ENCODE measurements around the gene RNF34. TPM values are rescaled to one million over a fixed set of nuclear protein-coding genes. Genes with fewer than 3 reads are reported as not detected.

RNF34 gene
- total and polyA plus RNA-seq, 2 donors (not counting 3 experiments of a cell fraction or from before 2014, with no cell fraction given): 37.6 to 51.1 TPM

GRCh38 chr12:121357331-121357730, 42.6 kb upstream of the RNF34 start:
- H3K9me3 ChIP-seq (replicated peaks; ENCODE audit: control insufficient read depth, insufficient read depth, low read length): no peaks in the 10 kb centered on the region
- peaks cover 0 to 2% of the 10 kb centered on the region in 2 experiments for H3K27me3 ChIP-seq (ENCODE audit: control insufficient read depth in 2 of 2, insufficient read depth in 2 of 2, low read length in 2 of 2)
- intact Hi-C loops (cut with micrococcal nuclease): no loop called here
- no peaks in the 10 kb centered on the region for H4K20me1 ChIP-seq (replicated peaks; ENCODE audit: control insufficient read depth, extremely low read depth, insufficient read depth, low read length)
- FAIRE-seq (no peak), DNase-seq (ENCODE audit: low read depth, low spot score) (no peak)
- no peaks in the 10 kb centered on the region for H3K9me1 ChIP-seq (replicated peaks; ENCODE audit: control insufficient read depth, extremely low read depth, insufficient read depth, low read length)
- no peaks in the 10 kb centered on the region for H3K36me3 ChIP-seq (ENCODE audit: control insufficient read depth in 2 of 2, extremely low read depth in 1 of 2, insufficient read depth in 2 of 2, low read length in 2 of 2)
- H3K9ac ChIP-seq (replicated peaks; ENCODE audit: extremely low read depth, insufficient read depth, low read length): no peak overlapping the region
- CTCF ChIA-PET: interaction anchor here (0.9 kb wide), 1 partner anchor 22 kb away, joined by 3 read pairs; no protein-coding TSS in a partner anchor
- H2AFZ ChIP-seq (ENCODE audit: low read depth, low read length): no peak overlapping the region
- TF ChIP-seq MAX (IDR thresholded peaks at IDR 0.05; ENCODE audit: insufficient read depth, insufficient read length) (no peak), CTCF (IDR thresholded peaks at IDR 0.05; ENCODE audit: extremely low read depth in 1 of 2, insufficient read depth in 1 of 2, low read depth in 1 of 2, low read length in 2 of 2) (no peak), POLR2AphosphoS5 (IDR thresholded peaks at IDR 0.05; ENCODE audit: insufficient read depth, low read depth, low read length) (no peak), EZH2 (IDR thresholded peaks at IDR 0.05; ENCODE audit: borderline replicate concordance, low read depth, low read length, severe bottlenecking) (no peak), FOS (IDR thresholded peaks at IDR 0.05; ENCODE audit: borderline replicate concordance, insufficient read depth, low read length) (no peak)
- POLR2A ChIA-PET: no interaction called here
- peaks cover 4% of the 10 kb centered on the region for H3K4me1 ChIP-seq (ENCODE audit: control insufficient read depth, extremely low read depth, insufficient read depth, low read length)
- no TSS peak for BruUV-seq (replicated peaks)
- H3K79me2 ChIP-seq (ENCODE audit: control insufficient read depth, insufficient read depth, low read length): no peaks in the 10 kb centered on the region
- no peak overlapping the region for H3K27ac ChIP-seq (ENCODE audit: insufficient read depth, low read depth, low read length)
- no peak overlapping the region for H3K4me3 ChIP-seq (replicated peaks in 1 of 3; ENCODE audit: insufficient read depth in 1 of 3, low read depth in 1 of 3, low read length in 3 of 3)
- no peak overlapping the region for H3K4me2 ChIP-seq (ENCODE audit: insufficient read depth, low read length)
- dilution Hi-C loops (cut with MboI; ENCODE audit: extremely low pct_ligation_motif_present, low sequenced_read_pairs): no loop called here

- Histone ChIP-seq H3K9ac (replicated peaks; ENCODE audit: extremely low read depth, insufficient read depth, low read length) (no peak overlapping the region), H2AFZ (ENCODE audit: low read depth, low read length) (no peak overlapping the region), H3K9me1 (replicated peaks; ENCODE audit: control insufficient read depth, extremely low read depth, insufficient read depth, low read length) (no peaks in the 10 kb centered on the region), H3K36me3 (ENCODE audit: control insufficient read depth in 2 of 2, extremely low read depth in 1 of 2, insufficient read depth in 2 of 2, low read length in 2 of 2) (no peaks in the 10 kb centered on the region), H4K20me1 (replicated peaks; ENCODE audit: control insufficient read depth, extremely low read depth, insufficient read depth, low read length) (no peaks in the 10 kb centered on the region), H3K4me2 (ENCODE audit: insufficient read depth, low read length) (no peak overlapping the region), H3K79me2 (ENCODE audit: control insufficient read depth, insufficient read depth, low read length) (no peaks in the 10 kb centered on the region), H3K27me3 (ENCODE audit: control insufficient read depth in 2 of 2, insufficient read depth in 2 of 2, low read length in 2 of 2) (peaks cover 0 to 2% of the 10 kb centered on the region in 2 experiments), H3K27ac (ENCODE audit: insufficient read depth, low read depth, low read length) (no peak overlapping the region), H3K9me3 (replicated peaks; ENCODE audit: control insufficient read depth, insufficient read depth, low read length) (no peaks in the 10 kb centered on the region), H3K4me1 (ENCODE audit: control insufficient read depth, extremely low read depth, insufficient read depth, low read length) (peaks cover 2% of the 10 kb centered on the region), H3K4me3 (replicated peaks in 1 of 3; ENCODE audit: insufficient read depth in 1 of 3, low read depth in 1 of 3, low read length in 3 of 3) (no peak overlapping the region)
- no peak for FAIRE-seq
- no peak for TF ChIP-seq EZH2 (IDR thresholded peaks at IDR 0.05; ENCODE audit: borderline replicate concordance, low read depth, low read length, severe bottlenecking)
- TF ChIP-seq MYC (IDR thresholded peaks at IDR 0.05; ENCODE audit: low read depth, low read length): no peak
- no peak for TF ChIP-seq GATA2 (IDR thresholded peaks at IDR 0.05; ENCODE audit: insufficient read depth, insufficient read length, low read depth, low read length)
- TF ChIP-seq POLR2A (IDR thresholded peaks at IDR 0.05; ENCODE audit: low read depth, low read length): no peak
- no peak for TF ChIP-seq POLR2AphosphoS5 (IDR thresholded peaks at IDR 0.05; ENCODE audit: insufficient read depth, low read depth, low read length)
- no peak for TF ChIP-seq CTCF (IDR thresholded peaks at IDR 0.05; ENCODE audit: extremely low read depth in 1 of 2, insufficient read depth in 1 of 2, low read depth in 1 of 2, low read length in 2 of 2)
- TF ChIP-seq FOS (IDR thresholded peaks at IDR 0.05; ENCODE audit: borderline replicate concordance, insufficient read depth, low read length): no peak
- no peak for TF ChIP-seq MAX (IDR thresholded peaks at IDR 0.05; ENCODE audit: insufficient read depth, insufficient read length)
- no peak for TF ChIP-seq JUN (IDR thresholded peaks at IDR 0.05; ENCODE audit: borderline replicate concordance, insufficient read depth, insufficient read length, low read depth)
- intact Hi-C loops (cut with micrococcal nuclease): no loop called here
- POLR2A ChIA-PET: no interaction called here
- BruUV-seq (replicated peaks): no TSS peak
- no peak for DNase-seq (ENCODE audit: low read depth, low spot score)
- dilution Hi-C loops (cut with MboI; ENCODE audit: extremely low pct_ligation_motif_present, low sequenced_read_pairs): no loop called here
- CTCF ChIA-PET: interaction anchor here (0.6 to 1.2 kb wide), 4 partner anchors 13 to 32 kb away, joined by 3 to 5 read pairs (median 4); no protein-coding TSS in a partner anchor
Observed at GRCh38 chr12:121358073-121358472, 41.8 kb upstream of the RNF34 start.

All from endothelial cell of umbilical vein (primary cell).